Measurements from ENCODE around the gene ASCL5.

Gene ASCL5

GRCh38 chr1:201139756-201140155 lies 12.8 kb upstream of the ASCL5 start:
- no peak overlapping the region for H3K4me3 ChIP-seq (replicated peaks; ENCODE audit: low read depth, low read length)
- no peak for TF ChIP-seq CTCF (IDR thresholded peaks at IDR 0.05; ENCODE audit: insufficient read depth, low read length, poor library complexity, severe bottlenecking)
- no peak for DNase-seq (ENCODE audit: extremely low read depth, insufficient read length)
- H3K27me3 ChIP-seq (replicated peaks; ENCODE audit: control insufficient read depth, insufficient read depth, low read length), result no peaks in the 10 kb centered on the region
- peaks cover 24% of the 10 kb centered on the region for H3K36me3 ChIP-seq (ENCODE audit: control insufficient read depth, insufficient read depth, low read length)

GRCh38 chr1:201139306-201139705 lies 12.3 kb upstream of the ASCL5 start:
- no peak for TF ChIP-seq CTCF (IDR thresholded peaks at IDR 0.05; ENCODE audit: insufficient read depth, low read length, poor library complexity, severe bottlenecking)

GRCh38 chr1:201138311-201138840 lies 11.4 kb upstream of the ASCL5 start:
- DNase-seq (ENCODE audit: extremely low read depth, insufficient read length), result no peak
- TF ChIP-seq CTCF (IDR thresholded peaks at IDR 0.05; ENCODE audit: insufficient read depth, low read length, poor library complexity, severe bottlenecking), result no peak
- no peak overlapping the region for H3K4me3 ChIP-seq (replicated peaks; ENCODE audit: low read depth, low read length)
- no peaks in the 10 kb centered on the region for H3K27me3 ChIP-seq (replicated peaks; ENCODE audit: control insufficient read depth, insufficient read depth, low read length)
- H3K36me3 ChIP-seq (ENCODE audit: control insufficient read depth, insufficient read depth, low read length), result peaks cover 12% of the 10 kb centered on the region

More at GRCh38 chr1:201139306-201139705, 12.3 kb upstream of the ASCL5 start:
- Histone ChIP-seq H3K36me3 (ENCODE audit: control insufficient read depth, insufficient read depth, low read length) (peaks cover 19% of the 10 kb centered on the region), H3K27me3 (replicated peaks; ENCODE audit: control insufficient read depth, insufficient read depth, low read length) (no peaks in the 10 kb centered on the region), H3K4me3 (replicated peaks; ENCODE audit: low read depth, low read length) (no peak overlapping the region)
- DNase-seq (ENCODE audit: extremely low read depth, insufficient read length), result no peak

- TF ChIP-seq CTCF (IDR thresholded peaks at IDR 0.05; ENCODE audit: insufficient read depth, low read length, poor library complexity, severe bottlenecking), result no peak
- no peak for DNase-seq (ENCODE audit: extremely low read depth, insufficient read length)
- Histone ChIP-seq H3K36me3 (ENCODE audit: control insufficient read depth, insufficient read depth, low read length) (peaks cover 9% of the 10 kb centered on the region), H3K4me3 (replicated peaks; ENCODE audit: low read depth, low read length) (no peak overlapping the region), H3K27me3 (replicated peaks; ENCODE audit: control insufficient read depth, insufficient read depth, low read length) (no peaks in the 10 kb centered on the region)
Observed at GRCh38 chr1:201137579-201138310, 10.8 kb upstream of the ASCL5 start.

GRCh38 chr1:201137024-201137392 lies 10.0 kb upstream of the ASCL5 start:
- no peak overlapping the region for H3K4me3 ChIP-seq (replicated peaks; ENCODE audit: low read depth, low read length)
- H3K27me3 ChIP-seq (replicated peaks; ENCODE audit: control insufficient read depth, insufficient read depth, low read length), result no peaks in the 10 kb centered on the region
- DNase-seq (ENCODE audit: extremely low read depth, insufficient read length), result no peak
- H3K36me3 ChIP-seq (ENCODE audit: control insufficient read depth, insufficient read depth, low read length), result peaks cover 4% of the 10 kb centered on the region; the same call in 1 of the 2 replicates
- no peak for TF ChIP-seq CTCF (IDR thresholded peaks at IDR 0.05; ENCODE audit: insufficient read depth, low read length, poor library complexity, severe bottlenecking)

All from GM06990 (cell line).